ENCODE measurements around the gene PFN3.

DNA sequence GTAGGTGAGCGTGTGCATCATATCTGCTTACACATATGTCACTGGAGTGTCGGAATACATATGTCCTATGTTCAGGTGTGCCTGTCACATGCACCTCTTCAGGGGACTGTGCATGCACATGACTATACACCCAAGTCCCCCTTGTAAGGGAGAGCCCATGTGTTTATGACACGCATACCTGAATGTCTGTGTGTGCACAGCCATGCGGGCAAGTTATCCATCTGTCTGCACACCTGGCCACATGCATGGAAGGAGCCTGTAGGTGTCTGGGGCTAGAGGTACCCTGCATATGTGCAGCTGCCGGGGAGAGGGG lies 43.4 kb downstream of the PFN3 start:
- TF ChIP-seq RARB (CRISPR knock-in tag; IDR thresholded peaks at IDR 0.05) (no peak), ARNTL (CRISPR knock-in tag; IDR thresholded peaks at IDR 0.05; ENCODE audit: borderline replicate concordance, low read depth) (no peak), GLIS3 (CRISPR knock-in tag; IDR thresholded peaks at IDR 0.05) (no peak), CSDC2 (CRISPR knock-in tag; IDR thresholded peaks at IDR 0.05) (no peak), PATZ1 (CRISPR knock-in tag; IDR thresholded peaks at IDR 0.05; ENCODE audit: borderline replicate concordance) (no peak), ZFP3 (CRISPR knock-in tag; IDR thresholded peaks at IDR 0.05) (no peak), ZNF70 (CRISPR knock-in tag; IDR thresholded peaks at IDR 0.05) (no peak), SNAI2 (CRISPR knock-in tag; IDR thresholded peaks at IDR 0.05) (no peak)
- TF ChIP-seq, protein P1, sequence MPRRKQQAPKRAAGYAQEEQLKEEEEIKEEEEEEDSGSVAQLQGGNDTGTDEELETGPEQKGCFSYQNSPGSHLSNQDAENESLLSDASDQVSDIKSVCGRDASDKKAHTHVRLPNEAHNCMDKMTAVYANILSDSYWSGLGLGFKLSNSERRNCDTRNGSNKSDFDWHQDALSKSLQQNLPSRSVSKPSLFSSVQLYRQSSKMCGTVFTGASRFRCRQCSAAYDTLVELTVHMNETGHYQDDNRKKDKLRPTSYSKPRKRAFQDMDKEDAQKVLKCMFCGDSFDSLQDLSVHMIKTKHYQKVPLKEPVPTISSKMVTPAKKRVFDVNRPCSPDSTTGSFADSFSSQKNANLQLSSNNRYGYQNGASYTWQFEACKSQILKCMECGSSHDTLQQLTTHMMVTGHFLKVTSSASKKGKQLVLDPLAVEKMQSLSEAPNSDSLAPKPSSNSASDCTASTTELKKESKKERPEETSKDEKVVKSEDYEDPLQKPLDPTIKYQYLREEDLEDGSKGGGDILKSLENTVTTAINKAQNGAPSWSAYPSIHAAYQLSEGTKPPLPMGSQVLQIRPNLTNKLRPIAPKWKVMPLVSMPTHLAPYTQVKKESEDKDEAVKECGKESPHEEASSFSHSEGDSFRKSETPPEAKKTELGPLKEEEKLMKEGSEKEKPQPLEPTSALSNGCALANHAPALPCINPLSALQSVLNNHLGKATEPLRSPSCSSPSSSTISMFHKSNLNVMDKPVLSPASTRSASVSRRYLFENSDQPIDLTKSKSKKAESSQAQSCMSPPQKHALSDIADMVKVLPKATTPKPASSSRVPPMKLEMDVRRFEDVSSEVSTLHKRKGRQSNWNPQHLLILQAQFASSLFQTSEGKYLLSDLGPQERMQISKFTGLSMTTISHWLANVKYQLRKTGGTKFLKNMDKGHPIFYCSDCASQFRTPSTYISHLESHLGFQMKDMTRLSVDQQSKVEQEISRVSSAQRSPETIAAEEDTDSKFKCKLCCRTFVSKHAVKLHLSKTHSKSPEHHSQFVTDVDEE (CRISPR knock-in tag; IDR thresholded peaks at IDR 0.05): no peak

Measured in SK-N-SH treated with all-trans-retinoic acid at 6 μM for 48 hours (cell line).